Panc1 (cell line): Measurements from ENCODE around the gene TRAPPC2L.

ENCODE experiments used
- TCF7L2 ChIP-seq: IDR thresholded peaks from 2 replicates; pipeline ENCODE4 v1.6.1; 2011; ENCODE audit warnings: mild to moderate bottlenecking, low read depth, low read length, inconsistent platforms
- TF ChIP-seq, protein P1 (sequence below): fragments of 450-650 bp; IDR thresholded peaks from 2 replicates; pipeline ENCODE4 v1.5.1; 2017; ENCODE audit warnings: mild to moderate bottlenecking

DNA sequence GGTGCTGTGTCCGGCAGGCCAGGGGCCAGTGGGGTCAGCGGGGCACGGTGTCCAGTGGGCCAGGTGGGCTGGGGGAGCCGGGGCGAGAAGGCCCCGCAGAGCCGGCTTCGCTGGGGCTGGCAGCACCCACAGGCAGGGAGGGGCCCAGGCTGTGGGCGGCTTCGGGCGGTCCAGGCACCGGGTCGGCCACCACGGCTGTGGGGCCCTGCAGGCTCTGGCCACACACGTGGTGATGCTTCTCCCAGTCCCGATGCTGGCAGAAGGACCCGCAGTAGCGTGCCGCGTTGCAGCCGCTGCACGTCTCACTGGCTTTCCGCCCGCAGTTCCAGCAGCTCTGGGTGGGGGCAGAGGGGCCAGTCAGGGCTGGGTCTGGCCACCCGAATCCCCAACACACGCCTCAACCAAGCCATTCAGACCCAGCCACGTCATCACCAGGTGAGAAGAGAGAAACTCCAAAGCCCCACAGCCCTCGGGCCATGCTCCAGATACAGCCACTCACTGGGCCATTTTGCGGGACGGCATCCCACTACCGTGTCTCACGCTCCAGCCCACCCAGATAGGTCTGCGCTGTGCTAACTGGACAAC is 20.1 kb downstream of the TRAPPC2L start:
- TF ChIP-seq, protein P1, sequence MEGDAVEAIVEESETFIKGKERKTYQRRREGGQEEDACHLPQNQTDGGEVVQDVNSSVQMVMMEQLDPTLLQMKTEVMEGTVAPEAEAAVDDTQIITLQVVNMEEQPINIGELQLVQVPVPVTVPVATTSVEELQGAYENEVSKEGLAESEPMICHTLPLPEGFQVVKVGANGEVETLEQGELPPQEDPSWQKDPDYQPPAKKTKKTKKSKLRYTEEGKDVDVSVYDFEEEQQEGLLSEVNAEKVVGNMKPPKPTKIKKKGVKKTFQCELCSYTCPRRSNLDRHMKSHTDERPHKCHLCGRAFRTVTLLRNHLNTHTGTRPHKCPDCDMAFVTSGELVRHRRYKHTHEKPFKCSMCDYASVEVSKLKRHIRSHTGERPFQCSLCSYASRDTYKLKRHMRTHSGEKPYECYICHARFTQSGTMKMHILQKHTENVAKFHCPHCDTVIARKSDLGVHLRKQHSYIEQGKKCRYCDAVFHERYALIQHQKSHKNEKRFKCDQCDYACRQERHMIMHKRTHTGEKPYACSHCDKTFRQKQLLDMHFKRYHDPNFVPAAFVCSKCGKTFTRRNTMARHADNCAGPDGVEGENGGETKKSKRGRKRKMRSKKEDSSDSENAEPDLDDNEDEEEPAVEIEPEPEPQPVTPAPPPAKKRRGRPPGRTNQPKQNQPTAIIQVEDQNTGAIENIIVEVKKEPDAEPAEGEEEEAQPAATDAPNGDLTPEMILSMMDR: no peak
- TF ChIP-seq TCF7L2: no peak
